Measurements from ENCODE around the gene BCKDHB. TPM values are rescaled to one million over a fixed set of nuclear protein-coding genes. Genes with fewer than 3 reads are reported as not detected.
"Not testable (repeated sequence)": the region's sequence is repeated elsewhere in the genome, so short reads cannot be mapped to it uniquely, and the experiment has no call there.

The BCKDHB gene
- total RNA-seq, 4 donors from 2014 or later = 1.6 to 6.9 (median 4.8) TPM

DNA sequence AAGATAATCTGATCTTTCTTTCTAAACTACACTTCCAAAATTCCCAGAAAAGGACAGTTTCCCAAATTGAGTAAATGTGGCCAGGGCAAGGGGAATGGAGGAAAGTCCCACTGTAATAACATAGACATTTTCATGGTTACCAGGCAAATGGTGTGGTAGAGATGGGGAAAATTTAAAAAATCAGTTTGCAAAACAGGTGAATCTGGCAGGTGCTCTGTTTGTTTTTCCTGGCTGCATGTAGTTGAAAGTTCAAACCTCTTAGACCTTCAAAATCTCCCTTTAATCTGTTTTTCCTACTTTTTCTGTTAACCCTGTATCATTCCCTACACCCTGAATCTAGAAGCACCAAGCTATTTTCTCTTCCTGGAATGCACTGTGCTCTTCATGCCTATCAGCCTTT, 2.0 kb upstream of the BCKDHB start:
- DNase-seq (no peak), ATAC-seq (no peak)
- in situ Hi-C loops (cut with MboI; ENCODE audit: low sequenced_read_pairs in 4 of 4) = loop anchor here in 1 of 4 donors (25.0 kb wide), 1 partner anchor 567 kb away; the partner anchor contains the start of gene LCA5
- H3K4me3 ChIP-seq = no peak overlapping the region
- no peaks in the 10 kb centered on the region for H3K27me3 ChIP-seq
- H3K36me3 ChIP-seq = no peaks in the 10 kb centered on the region
- intact Hi-C loops (cut with DNase I; ENCODE audit: low total_unique reads) = loop anchor here (10.0 kb wide), 1 partner anchor 870 kb away; the partner anchor contains the start of gene HMGN3
- H3K27ac ChIP-seq = no peak overlapping the region
- TF ChIP-seq, protein P1, sequence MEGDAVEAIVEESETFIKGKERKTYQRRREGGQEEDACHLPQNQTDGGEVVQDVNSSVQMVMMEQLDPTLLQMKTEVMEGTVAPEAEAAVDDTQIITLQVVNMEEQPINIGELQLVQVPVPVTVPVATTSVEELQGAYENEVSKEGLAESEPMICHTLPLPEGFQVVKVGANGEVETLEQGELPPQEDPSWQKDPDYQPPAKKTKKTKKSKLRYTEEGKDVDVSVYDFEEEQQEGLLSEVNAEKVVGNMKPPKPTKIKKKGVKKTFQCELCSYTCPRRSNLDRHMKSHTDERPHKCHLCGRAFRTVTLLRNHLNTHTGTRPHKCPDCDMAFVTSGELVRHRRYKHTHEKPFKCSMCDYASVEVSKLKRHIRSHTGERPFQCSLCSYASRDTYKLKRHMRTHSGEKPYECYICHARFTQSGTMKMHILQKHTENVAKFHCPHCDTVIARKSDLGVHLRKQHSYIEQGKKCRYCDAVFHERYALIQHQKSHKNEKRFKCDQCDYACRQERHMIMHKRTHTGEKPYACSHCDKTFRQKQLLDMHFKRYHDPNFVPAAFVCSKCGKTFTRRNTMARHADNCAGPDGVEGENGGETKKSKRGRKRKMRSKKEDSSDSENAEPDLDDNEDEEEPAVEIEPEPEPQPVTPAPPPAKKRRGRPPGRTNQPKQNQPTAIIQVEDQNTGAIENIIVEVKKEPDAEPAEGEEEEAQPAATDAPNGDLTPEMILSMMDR (IDR thresholded peaks at IDR 0.05 in 4 of 5, conservative IDR thresholded peaks at IDR 0.05 in 1 of 5) = no peak
- no peak for TF ChIP-seq POLR2A (IDR thresholded peaks at IDR 0.05)
- peaks cover 4 to 10% of the 10 kb centered on the region in 2 donors for H3K4me1 ChIP-seq
- H3K9me3 ChIP-seq = no peaks in the 10 kb centered on the region

GRCh38 chr6:80105972-80106417, 476 bp upstream of the BCKDHB start:
- DNase-seq (no peak), ATAC-seq (peak in 1 of 2 donors; percentile 6)
- H3K27ac ChIP-seq = peak overlapping the region; percentile 87 to 93 (median 88)
- TF ChIP-seq, protein P1 (IDR thresholded peaks at IDR 0.05 in 4 of 5, conservative IDR thresholded peaks at IDR 0.05 in 1 of 5) = no peak
- TF ChIP-seq POLR2A (IDR thresholded peaks at IDR 0.05) = no peak
- H3K4me3 ChIP-seq = peak overlapping the region; percentile 55 to 83 (median 80)
- no peaks in the 10 kb centered on the region for H3K9me3 ChIP-seq
- peaks cover 5 to 10% of the 10 kb centered on the region in 2 donors for H3K4me1 ChIP-seq
- in situ Hi-C loops (cut with MboI; ENCODE audit: low sequenced_read_pairs in 4 of 4) = loop anchor here in 1 of 4 donors (25.0 kb wide), 1 partner anchor 569 kb away; the partner anchor contains the start of gene LCA5
- no peaks in the 10 kb centered on the region for H3K36me3 ChIP-seq
- H3K27me3 ChIP-seq = no peaks in the 10 kb centered on the region
- intact Hi-C loops (cut with DNase I; ENCODE audit: low total_unique reads) = loop anchor here (1.0 to 10.0 kb wide), 3 partner anchors 104 to 1647 kb away; partner anchors contain the start of genes HMGN3 and TTK

- H3K9me3 ChIP-seq; ATAC-seq; H3K27ac ChIP-seq; H3K4me3 ChIP-seq; H3K4me1 ChIP-seq; intact Hi-C loops (cut with DNase I; ENCODE audit: low total_unique reads); H3K36me3 ChIP-seq; H3K27me3 ChIP-seq; DNase-seq: not testable (repeated sequence)
- in situ Hi-C loops (cut with MboI; ENCODE audit: low sequenced_read_pairs in 4 of 4) = loop anchor here in 1 of 4 donors (25.0 kb wide), 1 partner anchor 585 kb away; the partner anchor contains the start of gene LCA5
Measured at GRCh38 chr6:80122576-80122975, 16.1 kb downstream of the BCKDHB start.

- in situ Hi-C loops (cut with MboI; ENCODE audit: low sequenced_read_pairs in 4 of 4) = no loop called here
- DNase-seq (no peak), ATAC-seq (no peak)
- Histone ChIP-seq H3K4me3 (no peak overlapping the region), H3K4me1 (peaks cover 0 to 9% of the 10 kb centered on the region in 2 donors), H3K9me3 (no peaks in the 10 kb centered on the region), H3K36me3 (no peaks in the 10 kb centered on the region), H3K27ac (no peak overlapping the region), H3K27me3 (no peaks in the 10 kb centered on the region)
- no peak for TF ChIP-seq POLR2A (IDR thresholded peaks at IDR 0.05)
- intact Hi-C loops (cut with DNase I; ENCODE audit: low total_unique reads) = no loop called here
Measured at GRCh38 chr6:80126657-80127345, 20.3 kb downstream of the BCKDHB start.

- Histone ChIP-seq H3K36me3 (no peaks in the 10 kb centered on the region), H3K4me1 (peaks cover 0 to 9% of the 10 kb centered on the region in 2 donors), H3K27me3 (no peaks in the 10 kb centered on the region), H3K9me3 (no peaks in the 10 kb centered on the region), H3K27ac (no peak overlapping the region), H3K4me3 (no peak overlapping the region)
- intact Hi-C loops (cut with DNase I; ENCODE audit: low total_unique reads) (no loop called here), in situ Hi-C loops (cut with MboI; ENCODE audit: low sequenced_read_pairs in 4 of 4) (no loop called here)
- TF ChIP-seq, protein P1 (IDR thresholded peaks at IDR 0.05 in 4 of 5, conservative IDR thresholded peaks at IDR 0.05 in 1 of 5) = no peak
- TF ChIP-seq POLR2A (IDR thresholded peaks at IDR 0.05) = no peak
- ATAC-seq (no peak), DNase-seq (no peak)
Measured at GRCh38 chr6:80129485-80129884, 23.0 kb downstream of the BCKDHB start.

Measured in gastrocnemius medialis (tissue), 4 donors.